GM18526 (cell line): Measurements from ENCODE around the gene AKAP13.

Experiments
- POLR2A ChIP-seq: IDR thresholded peaks from 3 replicates; pipeline ENCODE4 v1.6.1; 2011; ENCODE audit not compliant: insufficient read length; ENCODE audit errors: extremely low read depth

Gene AKAP13

GRCh38 chr15:85353516-85353915, 26.9 kb upstream of the AKAP13 start:
- no peak for TF ChIP-seq POLR2A

GRCh38 chr15:85354461-85354860, 25.9 kb upstream of the AKAP13 start:
- no peak for TF ChIP-seq POLR2A

- no peak for TF ChIP-seq POLR2A
Measured at GRCh38 chr15:85354948-85355347, 25.5 kb upstream of the AKAP13 start.

- TF ChIP-seq POLR2A, result no peak
Measured at GRCh38 chr15:85356276-85356675, 24.1 kb upstream of the AKAP13 start.

- TF ChIP-seq POLR2A, result no peak
Measured at GRCh38 chr15:85361323-85361722, 19.1 kb upstream of the AKAP13 start.

- TF ChIP-seq POLR2A, result no peak
Measured at GRCh38 chr15:85362436-85363081, 17.8 kb upstream of the AKAP13 start.

- no peak for TF ChIP-seq POLR2A
Measured at GRCh38 chr15:85365980-85366379, 14.4 kb upstream of the AKAP13 start.

GRCh38 chr15:85367741-85368140, 12.7 kb upstream of the AKAP13 start:
- TF ChIP-seq POLR2A, result no peak

GRCh38 chr15:85374831-85375230, 5.6 kb upstream of the AKAP13 start:
- TF ChIP-seq POLR2A, result no peak

- TF ChIP-seq POLR2A, result no peak
Measured at GRCh38 chr15:85377269-85377668, 3.1 kb upstream of the AKAP13 start.

GRCh38 chr15:85377986-85378385, 2.4 kb upstream of the AKAP13 start:
- no peak for TF ChIP-seq POLR2A

- TF ChIP-seq POLR2A, result no peak
Measured at GRCh38 chr15:85379403-85380131, 836 bp upstream of the AKAP13 start.

- TF ChIP-seq POLR2A, result no peak
Measured at GRCh38 chr15:85380812-85381642, 624 bp downstream of the AKAP13 start.

GRCh38 chr15:85381850-85382751, 1.7 kb downstream of the AKAP13 start:
- no peak for TF ChIP-seq POLR2A

GRCh38 chr15:85382942-85383341, 2.5 kb downstream of the AKAP13 start:
- TF ChIP-seq POLR2A, result no peak
